WERI-Rb-1 (cell line): ENCODE measurements around the gene RAB10.

Source experiments
- DNase-seq: peaks from one replicate; pipeline ENCODE4 v3.0.0-alpha.2; 2020
- H3K27ac ChIP-seq: fragments of 250-450 bp; sonication (Bioruptor Pico); 2 replicates; pipeline ENCODE4 v1.5.1; 2020; ENCODE audit warnings: mild to moderate bottlenecking, moderate library complexity
- H3K27me3 ChIP-seq: fragments of 250-450 bp; sonication (Bioruptor Pico); 2 replicates; pipeline ENCODE4 v1.5.1; 2021; ENCODE audit warnings: mild to moderate bottlenecking, low read depth, moderate library complexity; ENCODE audit not compliant: insufficient read depth, severe bottlenecking
- H3K36me3 ChIP-seq: fragments of 250-450 bp; sonication (Bioruptor Pico); 2 replicates; pipeline ENCODE4 v1.5.1; 2020; ENCODE audit warnings: mild to moderate bottlenecking, moderate library complexity
- H3K4me3 ChIP-seq: 2 replicates; pipeline ENCODE4 v1.5.1; 2011; ENCODE audit warnings: low read depth, mild to moderate bottlenecking, control low read depth, low read length
- H3K9me3 ChIP-seq: fragments of 250-450 bp; sonication (Bioruptor Pico); 2 replicates; pipeline ENCODE4 v1.5.1; 2021; ENCODE audit warnings: mild to moderate bottlenecking, moderate library complexity; ENCODE audit not compliant: severe bottlenecking
- TF ChIP-seq, protein P1 (sequence below): IDR thresholded peaks from 2 replicates; pipeline ENCODE4 v1.5.1; 2011; ENCODE audit warnings: low read depth, mild to moderate bottlenecking, control low read depth, inconsistent platforms, low read length

Gene RAB10

DNA sequence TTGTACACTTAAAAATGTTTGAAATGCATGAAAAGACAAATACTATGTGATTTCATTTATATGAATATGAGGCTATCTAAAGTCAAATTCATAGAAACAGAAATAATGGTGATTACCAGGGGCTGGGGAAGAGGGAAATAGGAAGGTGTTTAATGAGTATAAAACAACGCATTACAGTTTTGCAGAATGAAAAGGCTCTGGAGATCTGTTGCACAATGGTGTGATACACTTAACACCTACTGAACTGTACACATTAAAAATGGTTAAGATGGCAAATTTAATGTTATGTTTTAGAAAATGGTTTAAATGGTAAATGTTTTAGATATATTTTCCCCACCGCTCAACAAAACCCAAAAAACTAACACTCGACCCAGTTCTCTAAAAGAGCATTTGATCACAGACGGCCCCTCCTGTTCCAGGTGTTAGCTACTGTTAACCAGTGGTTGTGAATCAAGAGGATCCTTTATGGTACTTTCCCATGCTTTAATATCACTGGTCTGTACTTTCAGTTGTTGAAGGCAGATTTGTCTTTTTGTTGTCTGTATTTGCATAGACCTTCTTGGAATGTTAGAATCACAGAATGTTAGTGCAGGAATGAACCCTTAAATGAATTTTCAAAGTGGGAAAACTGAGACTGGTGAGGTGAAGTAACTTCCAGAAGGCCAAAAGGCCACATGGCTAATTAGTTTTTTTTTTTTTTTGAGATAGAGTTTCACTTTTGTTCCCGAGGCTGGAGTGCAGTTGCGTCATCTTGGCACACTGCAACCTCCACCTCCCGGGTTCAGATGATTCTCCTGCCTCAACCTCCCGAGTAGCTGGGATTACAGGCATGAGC is 10.2 kb downstream of the RAB10 start:
- DNase-seq = no peak
- Histone ChIP-seq H3K36me3 (peaks cover 25% of the 10 kb centered on the region), H3K4me3 (no peak overlapping the region), H3K27ac (no peak overlapping the region), H3K9me3 (no peaks in the 10 kb centered on the region), H3K27me3 (no peaks in the 10 kb centered on the region)
- TF ChIP-seq, protein P1, sequence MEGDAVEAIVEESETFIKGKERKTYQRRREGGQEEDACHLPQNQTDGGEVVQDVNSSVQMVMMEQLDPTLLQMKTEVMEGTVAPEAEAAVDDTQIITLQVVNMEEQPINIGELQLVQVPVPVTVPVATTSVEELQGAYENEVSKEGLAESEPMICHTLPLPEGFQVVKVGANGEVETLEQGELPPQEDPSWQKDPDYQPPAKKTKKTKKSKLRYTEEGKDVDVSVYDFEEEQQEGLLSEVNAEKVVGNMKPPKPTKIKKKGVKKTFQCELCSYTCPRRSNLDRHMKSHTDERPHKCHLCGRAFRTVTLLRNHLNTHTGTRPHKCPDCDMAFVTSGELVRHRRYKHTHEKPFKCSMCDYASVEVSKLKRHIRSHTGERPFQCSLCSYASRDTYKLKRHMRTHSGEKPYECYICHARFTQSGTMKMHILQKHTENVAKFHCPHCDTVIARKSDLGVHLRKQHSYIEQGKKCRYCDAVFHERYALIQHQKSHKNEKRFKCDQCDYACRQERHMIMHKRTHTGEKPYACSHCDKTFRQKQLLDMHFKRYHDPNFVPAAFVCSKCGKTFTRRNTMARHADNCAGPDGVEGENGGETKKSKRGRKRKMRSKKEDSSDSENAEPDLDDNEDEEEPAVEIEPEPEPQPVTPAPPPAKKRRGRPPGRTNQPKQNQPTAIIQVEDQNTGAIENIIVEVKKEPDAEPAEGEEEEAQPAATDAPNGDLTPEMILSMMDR = no peak

DNA sequence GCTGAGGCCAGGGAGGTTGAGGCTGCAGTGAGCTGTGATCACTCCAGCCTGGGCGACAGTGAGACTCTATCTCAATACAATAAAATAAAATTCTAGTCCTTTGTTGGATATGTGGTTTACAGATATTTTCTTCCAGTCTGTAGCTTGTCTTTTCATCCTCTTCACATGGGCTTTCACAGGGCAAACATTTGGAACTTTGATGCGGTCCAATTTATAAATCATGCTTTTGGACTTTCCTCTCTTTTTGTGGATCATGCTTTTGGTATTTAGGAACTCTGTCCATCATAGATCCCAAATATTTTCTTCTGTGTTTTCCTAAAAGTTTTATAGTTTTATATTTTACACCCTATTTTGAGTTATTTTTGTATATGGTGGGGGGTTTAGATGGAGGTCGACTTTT is 14.9 kb downstream of the RAB10 start:
- H3K36me3 ChIP-seq = peaks cover 6% of the 10 kb centered on the region; the same call in 1 of the 2 replicates
- TF ChIP-seq, protein P1 = no peak
- no peaks in the 10 kb centered on the region for H3K9me3 ChIP-seq
- no peak overlapping the region for H3K27ac ChIP-seq
- DNase-seq = no peak
- no peaks in the 10 kb centered on the region for H3K27me3 ChIP-seq
- no peak overlapping the region for H3K4me3 ChIP-seq

DNA sequence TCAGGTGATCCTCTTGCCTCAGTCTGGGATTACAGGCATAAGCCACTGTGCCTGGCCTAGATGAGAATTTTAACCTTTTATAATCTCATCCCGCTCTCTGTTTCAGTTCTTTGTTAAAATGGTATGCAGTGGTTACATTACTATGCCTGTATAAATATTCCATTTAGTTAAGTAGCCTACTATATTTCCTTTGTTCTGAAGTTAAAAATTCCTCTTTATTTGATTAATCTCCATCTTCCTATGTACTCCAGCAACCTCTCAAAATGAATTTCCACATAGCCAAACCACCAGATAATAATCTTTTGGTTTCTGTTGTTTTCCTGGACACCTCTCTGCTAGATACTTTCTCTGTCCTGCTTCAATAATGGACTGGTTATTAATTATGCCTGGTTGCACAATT is 15.8 kb downstream of the RAB10 start:
- Histone ChIP-seq H3K9me3 (no peaks in the 10 kb centered on the region), H3K36me3 (peaks cover 6% of the 10 kb centered on the region; the same call in 1 of the 2 replicates), H3K4me3 (no peak overlapping the region), H3K27me3 (no peaks in the 10 kb centered on the region), H3K27ac (no peak overlapping the region)
- TF ChIP-seq, protein P1 = no peak
- DNase-seq = no peak

DNA sequence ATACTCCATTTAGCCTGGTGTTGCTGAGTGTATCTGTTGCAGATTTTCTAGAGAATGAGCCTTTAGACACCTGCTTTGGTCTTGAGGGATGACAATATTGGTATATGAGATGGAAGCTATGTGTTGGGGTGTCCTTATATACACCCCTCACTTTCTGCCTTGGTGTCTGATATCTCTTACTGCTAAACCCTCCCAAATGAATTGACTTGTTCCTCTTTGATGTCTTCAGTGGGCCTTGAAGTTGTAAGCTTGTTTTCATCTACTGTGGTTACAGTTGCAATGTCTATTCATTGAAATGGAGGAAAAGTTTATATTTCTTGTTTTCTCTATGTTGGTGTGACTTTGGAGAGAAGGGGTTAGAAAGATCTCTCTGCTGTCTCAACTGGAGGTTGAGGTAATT is 18.9 kb downstream of the RAB10 start:
- Histone ChIP-seq H3K27ac (no peak overlapping the region), H3K27me3 (no peaks in the 10 kb centered on the region), H3K4me3 (no peak overlapping the region), H3K9me3 (no peaks in the 10 kb centered on the region), H3K36me3 (peaks cover 9% of the 10 kb centered on the region)
- TF ChIP-seq, protein P1 = no peak
- DNase-seq = no peak

DNA sequence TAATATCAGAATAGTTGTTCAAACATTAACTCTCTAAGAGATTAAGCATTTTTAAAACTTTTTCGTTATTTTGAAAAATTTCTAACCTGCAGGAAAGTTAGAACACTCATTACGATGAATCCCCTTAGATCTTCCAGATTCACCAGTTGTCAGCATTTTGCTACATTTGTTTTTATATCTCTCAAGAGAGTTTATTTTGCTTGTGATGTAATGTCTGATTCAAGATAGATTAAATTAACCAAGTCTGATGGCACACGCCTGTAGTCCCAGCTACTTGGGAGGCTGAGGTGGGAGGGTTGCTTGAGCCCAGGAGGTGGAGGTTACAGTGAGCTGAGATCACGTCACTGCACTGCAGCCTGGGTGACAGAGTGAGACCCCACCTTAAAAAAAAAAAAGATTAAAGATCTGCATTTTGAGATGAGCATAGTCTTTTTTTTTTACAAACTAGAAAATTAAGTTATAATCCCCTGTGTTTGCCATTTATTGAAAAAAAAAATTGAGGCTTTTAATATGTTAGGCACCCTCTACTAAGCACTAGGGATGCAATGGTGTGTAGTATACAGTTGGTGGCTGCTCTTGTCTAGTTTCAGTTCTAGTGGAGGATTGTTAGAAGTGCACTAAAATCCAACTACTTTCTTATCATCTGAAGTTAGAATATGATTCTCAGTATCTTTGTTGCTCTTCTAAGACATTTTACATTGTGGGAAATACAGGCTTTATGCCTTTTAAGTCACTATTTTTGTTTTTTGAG is 20.9 kb downstream of the RAB10 start:
- Histone ChIP-seq H3K27me3 (no peaks in the 10 kb centered on the region), H3K9me3 (no peaks in the 10 kb centered on the region), H3K36me3 (peaks cover 9% of the 10 kb centered on the region), H3K4me3 (no peak overlapping the region), H3K27ac (no peak overlapping the region)
- DNase-seq = no peak
- TF ChIP-seq, protein P1 = no peak
